ENCODE data around the gene OR51M1.

DNA sequence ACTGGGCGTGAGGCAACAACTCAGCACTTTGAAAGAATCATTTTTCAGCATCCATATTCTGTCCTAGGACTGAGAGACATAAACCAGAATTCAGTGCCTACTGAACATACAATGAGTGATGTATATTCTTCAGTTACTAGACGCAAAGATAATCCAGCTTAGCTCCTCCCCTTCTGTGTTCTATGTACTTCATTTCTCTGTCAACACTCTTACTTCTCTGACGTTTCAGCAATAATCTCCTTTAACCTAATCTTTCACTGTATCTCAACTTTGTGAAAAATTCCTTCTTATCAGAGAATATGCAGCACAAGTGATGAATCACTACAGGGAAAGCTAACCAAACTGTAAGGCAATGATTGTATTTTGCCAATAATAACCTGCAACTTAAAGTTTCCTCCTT, 37.8 kb upstream of the OR51M1 start:
- TF ChIP-seq CTCF (IDR thresholded peaks at IDR 0.05) (no peak), POLR2A (IDR thresholded peaks at IDR 0.05) (no peak)
